ENCODE results near the gene BBOF1. TPM values are rescaled to one million over a fixed set of nuclear protein-coding genes. Genes with fewer than 3 reads are reported as not detected.
"Not testable (repeated sequence)": the region's sequence is repeated elsewhere in the genome, so short reads cannot be mapped to it uniquely, and the experiment has no call there.

BBOF1 gene
- total RNA-seq, 1 donor from 2014 or later = 5.7 TPM

GRCh38 chr14:73998726-73999125, 20.4 kb upstream of the BBOF1 start:
- H3K4me3 Mint-ChIP-seq (ENCODE audit: unreplicated experiment) = no peak overlapping the region
- TF ChIP-seq EZH2 (IDR thresholded peaks at IDR 0.05; ENCODE audit: insufficient read depth, low read length) (no peak), CTCF (IDR thresholded peaks at IDR 0.05; ENCODE audit: insufficient read depth, low read depth, low read length) (no peak)
- peaks cover 4% of the 10 kb centered on the region for H3K4me1 Mint-ChIP-seq (ENCODE audit: low read depth, unreplicated experiment)
- no peaks in the 10 kb centered on the region for H3K9me3 Mint-ChIP-seq (ENCODE audit: unreplicated experiment)
- DNase-seq (ENCODE audit: low read depth) (no peak), FAIRE-seq (no peak)
- no peaks in the 10 kb centered on the region for H3K79me2 ChIP-seq (ENCODE audit: insufficient read depth, low read length)
- no peak overlapping the region for H3K27ac ChIP-seq (ENCODE audit: low read depth, low read length)
- H3K9ac ChIP-seq (ENCODE audit: low read length) = no peak overlapping the region
- H3K36me3 Mint-ChIP-seq (ENCODE audit: low read depth, unreplicated experiment) = peaks cover 2% of the 10 kb centered on the region
- H3K4me2 ChIP-seq (ENCODE audit: low read length) = no peak overlapping the region
- peaks cover 5% of the 10 kb centered on the region for H3K27me3 Mint-ChIP-seq (ENCODE audit: low read depth, unreplicated experiment)
- no peaks in the 10 kb centered on the region for H3K9me3 ChIP-seq (ENCODE audit: insufficient read depth, low read depth, low read length)
- H2AFZ ChIP-seq (ENCODE audit: low read depth, low read length) = no peak overlapping the region
- H3K27me3 ChIP-seq (ENCODE audit: insufficient read depth, low read length) = no peaks in the 10 kb centered on the region
- no peak overlapping the region for H3K4me3 ChIP-seq (ENCODE audit: insufficient read depth, low read depth, low read length)
- H3K27ac Mint-ChIP-seq (ENCODE audit: unreplicated experiment) = no peak overlapping the region
- no peaks in the 10 kb centered on the region for H3K4me1 ChIP-seq (ENCODE audit: insufficient read depth, low read length)
- H3K36me3 ChIP-seq (ENCODE audit: insufficient read depth, low read length) = no peaks in the 10 kb centered on the region
- no peaks in the 10 kb centered on the region for H4K20me1 ChIP-seq (ENCODE audit: insufficient read depth, low read length)

GRCh38 chr14:74005664-74006063, 13.5 kb upstream of the BBOF1 start:
- FAIRE-seq; H3K27ac ChIP-seq (ENCODE audit: low read depth, low read length); H3K79me2 ChIP-seq (ENCODE audit: insufficient read depth, low read length); H3K27me3 ChIP-seq (ENCODE audit: insufficient read depth, low read length); H3K27ac Mint-ChIP-seq (ENCODE audit: unreplicated experiment); H3K36me3 ChIP-seq (ENCODE audit: insufficient read depth, low read length); H3K9me3 Mint-ChIP-seq (ENCODE audit: unreplicated experiment); H3K27me3 Mint-ChIP-seq (ENCODE audit: low read depth, unreplicated experiment); H3K36me3 Mint-ChIP-seq (ENCODE audit: low read depth, unreplicated experiment); DNase-seq (ENCODE audit: low read depth); H3K4me1 Mint-ChIP-seq (ENCODE audit: low read depth, unreplicated experiment); H3K4me2 ChIP-seq (ENCODE audit: low read length); H2AFZ ChIP-seq (ENCODE audit: low read depth, low read length); H3K4me3 ChIP-seq (ENCODE audit: insufficient read depth, low read depth, low read length); H3K4me3 Mint-ChIP-seq (ENCODE audit: unreplicated experiment); H3K9ac ChIP-seq (ENCODE audit: low read length); H3K4me1 ChIP-seq (ENCODE audit: insufficient read depth, low read length); H4K20me1 ChIP-seq (ENCODE audit: insufficient read depth, low read length); H3K9me3 ChIP-seq (ENCODE audit: insufficient read depth, low read depth, low read length): not testable (repeated sequence)

- no peak overlapping the region for H3K4me3 Mint-ChIP-seq (ENCODE audit: unreplicated experiment)
- Histone ChIP-seq H3K9me3 (ENCODE audit: insufficient read depth, low read depth, low read length) (no peaks in the 10 kb centered on the region), H3K27me3 (ENCODE audit: insufficient read depth, low read length) (no peaks in the 10 kb centered on the region), H3K27ac (ENCODE audit: low read depth, low read length) (no peak overlapping the region), H3K36me3 (ENCODE audit: insufficient read depth, low read length) (peaks cover 5% of the 10 kb centered on the region), H4K20me1 (ENCODE audit: insufficient read depth, low read length) (no peaks in the 10 kb centered on the region), H3K9ac (ENCODE audit: low read length) (no peak overlapping the region), H3K4me2 (ENCODE audit: low read length) (no peak overlapping the region), H3K4me3 (ENCODE audit: insufficient read depth, low read depth, low read length) (no peak overlapping the region), H3K4me1 (ENCODE audit: insufficient read depth, low read length) (no peaks in the 10 kb centered on the region), H2AFZ (ENCODE audit: low read depth, low read length) (no peak overlapping the region), H3K79me2 (ENCODE audit: insufficient read depth, low read length) (no peaks in the 10 kb centered on the region)
- no peak for TF ChIP-seq CTCF (IDR thresholded peaks at IDR 0.05; ENCODE audit: insufficient read depth, low read depth, low read length)
- no peak for TF ChIP-seq EZH2 (IDR thresholded peaks at IDR 0.05; ENCODE audit: insufficient read depth, low read length)
- no peaks in the 10 kb centered on the region for H3K9me3 Mint-ChIP-seq (ENCODE audit: unreplicated experiment)
- H3K4me1 Mint-ChIP-seq (ENCODE audit: low read depth, unreplicated experiment) = no peaks in the 10 kb centered on the region
- no peak overlapping the region for H3K27ac Mint-ChIP-seq (ENCODE audit: unreplicated experiment)
- H3K36me3 Mint-ChIP-seq (ENCODE audit: low read depth, unreplicated experiment) = peaks cover 8% of the 10 kb centered on the region
- FAIRE-seq = no peak
- DNase-seq (ENCODE audit: low read depth) = no peak
- no peaks in the 10 kb centered on the region for H3K27me3 Mint-ChIP-seq (ENCODE audit: low read depth, unreplicated experiment)
Measured at GRCh38 chr14:74008843-74009499, 10.2 kb upstream of the BBOF1 start.

Data from astrocyte (in vitro differentiated cells and primary cell).